ENCODE measurements around the gene CXCL14. TPM values are rescaled to one million over a fixed set of nuclear protein-coding genes. Genes with fewer than 3 reads are reported as not detected.
A peak's percentile ranks its signal among the peaks of the same experiment; 100 is the strongest.

Gene CXCL14
- polyA plus RNA-seq, 3 donors = 0.07 to 0.12 TPM; not detected in 1

- Mint-ChIP-seq H3K27me3 (ENCODE audit: low read depth in 3 of 3) (peaks cover 23 to 43% (median 30%) of the 10 kb centered on the region in 3 donors), H3K36me3 (no peaks in the 10 kb centered on the region), H3K9me3 (peaks cover 0 to under 1% (median 0%) of the 10 kb centered on the region in 7 donors), H3K4me3 (no peak overlapping the region), H3K4me1 (peaks cover 1% of the 10 kb centered on the region), H3K27ac (no peak overlapping the region)
- Histone ChIP-seq H3K4me3 (replicated peaks in 1 of 3; ENCODE audit: low read depth in 2 of 3, low read length in 3 of 3) (no peak overlapping the region), H3K27ac (ENCODE audit: low read depth in 1 of 2, low read length in 2 of 2) (no peak overlapping the region), H3K27me3 (ENCODE audit: control insufficient read depth in 2 of 2, insufficient read depth in 2 of 2, low read length in 2 of 2) (peaks cover 9 to 41% of the 10 kb centered on the region in 2 donors), H3K4me1 (ENCODE audit: control insufficient read depth in 1 of 2, insufficient read depth in 2 of 2, low read length in 2 of 2) (peaks cover 0 to 1% of the 10 kb centered on the region in 2 donors), H4K20me1 (ENCODE audit: insufficient read depth, low read length) (no peaks in the 10 kb centered on the region), H3K4me2 (replicated peaks; ENCODE audit: extremely low read depth, low read length, poor library complexity, severe bottlenecking) (no peak overlapping the region), H3K36me3 (replicated peaks in 1 of 2; ENCODE audit: control insufficient read depth in 1 of 2, insufficient read depth in 2 of 2, low read length in 2 of 2) (no peaks in the 10 kb centered on the region), H3K9ac (ENCODE audit: insufficient read depth, low read length, poor library complexity, severe bottlenecking) (no peak overlapping the region), H3K9me3 (replicated peaks in 1 of 2; ENCODE audit: control insufficient read depth in 1 of 2, insufficient read depth in 1 of 2, low read length in 2 of 2) (no peaks in the 10 kb centered on the region), H3K79me2 (ENCODE audit: insufficient read depth, low read length) (no peaks in the 10 kb centered on the region), H2AFZ (ENCODE audit: insufficient read depth, low read depth, low read length, poor library complexity, severe bottlenecking) (no peak overlapping the region)
- intact Hi-C loops (cut with micrococcal nuclease) = no loop called here
- no peak for DNase-seq
- TF ChIP-seq CTCF (IDR thresholded peaks at IDR 0.05) = no peak
- WGBS (ENCODE audit: insufficient coverage) = no CpG with 5 or more reads among the region's 2 CpGs
These were observed 5.5 kb upstream of the CXCL14 start for GRCh38 chr5:135584276-135584675.

- Histone ChIP-seq H3K9me3 (replicated peaks in 1 of 2; ENCODE audit: control insufficient read depth in 1 of 2, insufficient read depth in 1 of 2, low read length in 2 of 2) (peaks cover 0 to 12% of the 10 kb centered on the region in 2 donors), H3K4me2 (replicated peaks; ENCODE audit: extremely low read depth, low read length, poor library complexity, severe bottlenecking) (no peak overlapping the region), H4K20me1 (ENCODE audit: insufficient read depth, low read length) (no peaks in the 10 kb centered on the region), H3K27ac (ENCODE audit: low read depth in 1 of 2, low read length in 2 of 2) (no peak overlapping the region), H3K79me2 (ENCODE audit: insufficient read depth, low read length) (no peaks in the 10 kb centered on the region), H3K9ac (ENCODE audit: insufficient read depth, low read length, poor library complexity, severe bottlenecking) (no peak overlapping the region), H2AFZ (ENCODE audit: insufficient read depth, low read depth, low read length, poor library complexity, severe bottlenecking) (no peak overlapping the region), H3K4me1 (ENCODE audit: control insufficient read depth in 1 of 2, insufficient read depth in 2 of 2, low read length in 2 of 2) (peaks cover 7 to 16% of the 10 kb centered on the region in 2 donors), H3K27me3 (ENCODE audit: control insufficient read depth in 2 of 2, insufficient read depth in 2 of 2, low read length in 2 of 2) (peaks cover 20 to 60% of the 10 kb centered on the region in 2 donors), H3K36me3 (replicated peaks in 1 of 2; ENCODE audit: control insufficient read depth in 1 of 2, insufficient read depth in 2 of 2, low read length in 2 of 2) (no peaks in the 10 kb centered on the region), H3K4me3 (replicated peaks in 1 of 3; ENCODE audit: low read depth in 2 of 3, low read length in 3 of 3) (no peak overlapping the region)
- H3K36me3 Mint-ChIP-seq = peaks cover 0 to 4% of the 10 kb centered on the region in 2 donors
- H3K27me3 Mint-ChIP-seq (ENCODE audit: low read depth in 3 of 3) = peaks cover 42 to 62% (median 51%) of the 10 kb centered on the region in 3 donors
- peaks cover 0 to 10% (median 4%) of the 10 kb centered on the region in 7 donors for H3K9me3 Mint-ChIP-seq
- peak overlapping the region in 1 of 2 donors; percentile 26 for H3K4me3 Mint-ChIP-seq
- DNase-seq = no peak
- TF ChIP-seq CTCF (IDR thresholded peaks at IDR 0.05) = no peak
- 76% methylated on average over 6 of the region's 6 CpGs for WGBS (ENCODE audit: insufficient coverage)
- intact Hi-C loops (cut with micrococcal nuclease) = no loop called here
- peaks cover 18% of the 10 kb centered on the region for H3K4me1 Mint-ChIP-seq
- H3K27ac Mint-ChIP-seq = no peak overlapping the region
These were observed 3.4 kb upstream of the CXCL14 start for GRCh38 chr5:135582099-135582781.

Data from CD14-positive monocyte (primary cell).